Skin of body (tissue), 2 donors: ENCODE measurements around the gene NR2F1-AS1. TPM values are rescaled to one million over a fixed set of nuclear protein-coding genes. Genes with fewer than 3 reads are reported as not detected.
"Not testable (repeated sequence)": the region's sequence is repeated elsewhere in the genome, so short reads cannot be mapped to it uniquely, and the experiment has no call there.

Experiments used
- DNase-seq: peaks from one replicate; lab custom pipeline; 2025; lab: John Stamatoyannopoulos, UW
- total RNA-seq: library from RNA; depleted of rRNA; stranded (reverse); fragments of >200 nt; gene quantifications from one replicate; pipeline ENCODE4 v1.2.3, GENCODE V29; 2014

Gene NR2F1-AS1
- total RNA-seq, 1 donor from 2014 or later: 5.4 TPM

DNA sequence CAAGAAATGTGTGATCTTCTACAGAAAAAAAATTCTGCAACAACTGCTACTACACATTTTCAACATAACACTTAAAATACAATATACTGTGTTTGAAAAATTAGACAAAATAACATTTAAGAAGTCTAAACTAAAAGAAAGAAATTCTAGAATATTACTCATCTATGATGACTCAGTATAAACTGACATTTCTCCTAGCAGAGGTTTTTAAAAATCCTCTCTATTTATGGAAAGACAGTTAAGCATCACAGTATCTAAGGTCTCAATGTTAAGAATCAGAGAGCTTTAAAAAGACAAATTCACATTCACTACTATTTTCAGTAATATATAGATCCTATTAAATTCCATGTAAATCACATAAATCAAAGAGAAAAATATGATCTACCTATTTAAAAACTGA, 61.3 kb downstream of the NR2F1-AS1 start:
- DNase-seq: no peak

DNA sequence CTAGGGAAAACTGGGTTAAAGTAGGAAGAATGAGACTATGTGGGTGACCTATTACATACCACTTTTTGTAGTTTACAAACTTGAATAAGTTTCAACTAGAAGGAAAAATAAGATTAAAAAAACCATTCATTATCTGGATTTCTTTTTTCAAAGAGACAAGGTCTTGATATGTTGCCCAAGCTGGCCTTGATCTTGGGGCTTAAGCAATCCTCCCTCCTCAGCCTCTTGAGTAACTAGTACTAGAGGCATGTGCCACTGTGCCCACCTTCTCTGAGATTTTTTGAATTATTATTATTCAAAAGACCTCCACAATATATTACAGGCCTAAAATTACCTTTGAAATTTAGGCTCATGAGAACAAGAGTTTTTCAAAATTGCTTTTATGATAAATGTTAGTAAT, 63.2 kb downstream of the NR2F1-AS1 start:
- DNase-seq: no peak

DNA sequence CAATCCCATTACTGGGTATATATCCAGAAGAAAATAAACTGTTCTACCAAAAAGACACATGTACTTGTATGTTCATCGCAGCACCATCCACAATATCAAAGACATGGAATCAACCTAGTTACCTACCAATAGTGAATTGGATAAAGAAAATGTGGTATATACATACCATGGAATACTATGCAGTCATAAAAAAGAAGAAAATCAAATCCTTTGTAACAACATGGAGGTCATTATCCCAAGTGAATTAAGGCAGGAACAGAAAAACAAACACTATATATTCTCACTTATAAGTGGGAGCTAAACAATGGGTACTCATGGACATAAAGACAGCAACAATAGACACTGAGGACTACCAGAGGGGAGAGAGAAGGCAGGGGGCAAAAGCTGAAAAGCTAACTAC, 67.7 kb downstream of the NR2F1-AS1 start:
- DNase-seq: no peak

- DNase-seq: no peak
Measured at GRCh38 chr5:93512799-93513198, 68.2 kb downstream of the NR2F1-AS1 start.

GRCh38 chr5:93511445-93511844, 69.6 kb downstream of the NR2F1-AS1 start:
- no peak for DNase-seq

DNA sequence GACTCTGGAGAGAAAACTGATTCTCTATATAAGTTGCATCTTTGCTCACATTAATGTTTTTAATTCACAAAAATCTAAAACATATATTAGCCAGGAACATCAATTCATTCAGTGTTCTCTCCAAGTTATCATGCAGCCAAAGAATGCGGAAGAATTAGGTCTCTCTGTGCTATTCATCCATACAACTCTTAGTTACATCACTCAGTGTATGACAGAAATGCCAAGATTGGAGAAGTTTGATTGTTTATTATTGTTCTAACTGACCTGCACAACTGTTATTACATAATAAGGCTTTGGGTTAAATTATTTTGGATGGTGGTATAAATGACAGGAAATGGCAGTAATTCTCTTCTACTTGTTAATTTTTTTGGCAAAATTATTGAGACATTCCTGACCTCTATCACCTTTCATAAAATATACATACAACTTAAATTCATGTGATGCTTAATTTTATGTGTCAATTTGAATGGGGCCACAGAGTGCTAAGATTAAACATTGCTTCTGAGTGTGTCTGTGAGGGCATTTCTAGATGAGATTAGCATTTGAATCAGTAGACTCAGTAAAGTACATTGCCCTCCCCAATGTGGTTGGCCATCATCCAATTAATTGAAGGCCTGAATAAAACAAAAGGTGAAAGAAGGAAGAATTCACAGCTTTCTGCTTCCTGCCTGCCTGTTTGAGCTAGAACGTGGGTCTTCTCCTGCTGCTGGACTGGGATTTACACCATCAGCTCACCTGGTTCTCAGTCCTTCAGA, 70.2 kb downstream of the NR2F1-AS1 start:
- no peak for DNase-seq

- not testable (repeated sequence) for DNase-seq
Measured at GRCh38 chr5:93505553-93505952, 75.5 kb downstream of the NR2F1-AS1 start.

DNA sequence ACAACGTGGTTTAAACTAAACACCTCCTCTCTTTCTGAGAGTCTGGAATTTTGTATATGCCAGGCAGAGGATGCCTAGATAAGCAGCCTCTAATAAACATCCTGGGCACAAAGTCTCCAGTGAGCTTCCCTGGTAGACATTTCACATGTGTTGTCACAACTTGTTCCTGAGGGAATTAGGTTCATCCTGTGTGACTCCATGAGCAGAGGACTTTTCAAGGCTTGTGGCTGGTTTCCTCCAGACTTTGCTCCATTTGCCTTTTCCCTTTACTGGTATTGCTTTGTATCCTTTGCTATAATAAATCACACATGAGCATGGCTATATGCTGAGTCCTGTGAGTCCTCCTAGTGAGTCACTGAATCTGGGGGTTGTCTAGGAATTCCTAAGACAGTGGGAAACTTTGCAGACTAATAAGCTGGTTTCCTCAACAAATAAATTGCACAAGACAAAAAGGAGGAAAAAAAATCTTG, 77.4 kb downstream of the NR2F1-AS1 start:
- no peak for DNase-seq

DNA sequence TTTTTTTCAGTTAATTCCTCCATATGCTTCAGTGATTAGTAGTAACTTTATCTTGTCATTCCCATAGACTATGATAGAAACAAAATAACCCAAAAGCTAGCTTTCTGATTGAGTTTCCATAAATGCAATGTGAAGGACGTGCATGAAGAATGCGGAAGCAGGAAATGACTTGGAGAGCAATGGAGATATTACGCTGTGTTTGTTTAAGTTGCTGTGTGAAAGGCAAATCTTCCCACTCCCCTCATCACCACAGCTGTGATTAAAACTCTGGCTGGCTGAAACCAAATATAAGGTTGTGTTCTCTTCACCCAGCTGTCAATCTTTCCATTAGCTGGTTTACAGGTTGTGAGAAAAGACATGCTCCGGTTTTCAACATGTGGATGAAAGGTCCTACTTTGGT, 83.9 kb downstream of the NR2F1-AS1 start:
- DNase-seq: no peak

DNA sequence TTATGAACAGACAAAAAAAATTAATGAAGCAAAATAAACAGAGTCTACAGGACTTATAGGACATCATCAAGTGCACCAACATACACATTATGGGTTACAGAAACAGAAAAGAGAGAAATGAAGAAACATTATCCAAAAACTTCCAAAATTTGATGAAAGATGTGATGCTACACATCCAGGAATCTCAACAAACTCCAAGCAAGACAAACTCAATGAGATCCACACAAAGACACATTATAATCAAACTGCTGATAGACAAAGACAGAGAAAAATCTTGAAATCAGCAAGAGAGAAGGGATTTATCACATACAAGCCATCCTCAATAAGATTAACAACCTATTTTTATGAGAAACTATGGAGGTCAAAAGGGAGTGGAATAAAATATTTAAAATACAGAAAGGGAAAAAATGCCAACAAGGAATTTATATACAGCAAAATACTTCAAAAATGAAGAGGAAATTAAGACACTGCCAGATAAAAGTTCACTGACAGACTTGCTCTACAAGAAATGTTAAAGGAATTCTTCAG, 101.0 kb downstream of the NR2F1-AS1 start:
- DNase-seq: no peak

DNA sequence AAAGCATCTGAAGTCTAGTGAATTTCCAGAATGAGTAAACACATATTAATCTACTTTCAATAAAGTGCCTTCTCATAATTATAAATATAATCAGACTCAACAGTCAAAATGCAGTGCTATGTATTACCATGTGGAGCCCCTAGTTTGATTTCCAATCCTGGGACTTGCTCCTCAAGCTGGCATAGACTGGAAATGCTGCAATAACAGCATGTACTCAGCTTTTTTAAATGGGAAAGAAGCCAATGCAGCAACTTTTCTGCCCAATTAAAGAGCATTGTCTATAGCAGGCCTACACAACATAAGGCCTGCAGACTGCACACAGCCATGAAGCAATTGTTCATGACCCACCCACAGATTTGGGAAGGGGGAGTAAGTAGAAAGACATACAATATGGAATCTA, 103.2 kb downstream of the NR2F1-AS1 start:
- no peak for DNase-seq

- DNase-seq: peak; percentile 26
Measured at GRCh38 chr5:93476251-93476742, 104.7 kb downstream of the NR2F1-AS1 start.

DNA sequence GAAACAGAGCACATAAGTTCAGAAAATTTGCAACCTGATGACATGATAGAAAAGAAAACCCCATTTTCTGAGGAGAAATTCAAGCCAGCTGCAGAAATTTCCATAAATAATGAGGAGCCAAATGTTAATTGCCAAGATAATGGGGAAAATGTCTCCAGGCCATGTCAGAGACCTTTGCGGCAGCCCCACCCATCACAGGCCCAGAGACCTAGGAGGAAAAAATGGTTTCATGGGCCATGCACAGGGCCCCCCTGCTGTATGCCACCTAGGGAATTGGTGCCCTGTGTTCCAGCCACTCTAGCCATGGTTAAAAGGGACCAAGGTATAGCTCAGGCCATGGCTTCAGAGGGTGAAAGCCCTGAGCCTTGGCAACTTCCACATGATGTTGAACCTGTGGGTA, 118.1 kb downstream of the NR2F1-AS1 start:
- DNase-seq: no peak

GRCh38 chr5:93461756-93462155, 119.3 kb downstream of the NR2F1-AS1 start:
- no peak for DNase-seq

DNA sequence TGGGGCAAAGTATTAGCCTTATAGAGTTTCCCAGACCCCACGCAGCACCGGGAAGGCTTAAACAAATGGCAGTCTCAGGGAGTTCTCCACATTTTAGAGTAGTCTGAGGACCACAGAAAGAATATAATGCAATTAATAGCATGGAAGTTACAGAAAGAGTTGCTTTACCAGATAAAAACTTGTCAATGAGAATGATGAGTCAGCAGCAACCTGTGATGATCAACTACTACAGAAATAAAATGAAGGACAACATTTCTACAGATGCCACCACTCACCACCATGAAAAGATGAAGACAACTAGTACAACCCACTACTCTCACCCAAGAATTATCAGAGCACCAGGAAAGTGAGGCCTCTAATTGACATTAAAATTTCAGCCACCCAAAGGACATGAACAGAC, 120.7 kb downstream of the NR2F1-AS1 start:
- no peak for DNase-seq

DNA sequence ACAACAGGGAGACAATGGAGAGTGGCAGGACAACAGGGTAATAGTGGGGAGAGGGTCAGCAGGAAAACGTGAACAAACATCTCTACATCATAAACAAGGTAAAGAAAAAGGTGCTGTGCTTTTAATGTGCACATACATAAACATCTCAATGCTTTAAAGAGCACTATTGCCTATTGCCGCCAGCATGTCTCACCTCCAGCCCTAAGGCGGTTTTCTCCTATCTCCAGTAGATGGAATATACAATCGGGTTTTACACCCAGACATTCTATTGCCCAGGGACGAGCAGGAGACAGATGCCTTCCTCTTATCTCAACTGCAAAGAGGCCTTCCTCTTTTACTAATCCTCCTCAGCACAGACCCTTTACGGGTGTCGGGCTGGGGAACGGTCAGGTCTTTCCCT, 124.2 kb downstream of the NR2F1-AS1 start:
- DNase-seq: not testable (repeated sequence)

DNA sequence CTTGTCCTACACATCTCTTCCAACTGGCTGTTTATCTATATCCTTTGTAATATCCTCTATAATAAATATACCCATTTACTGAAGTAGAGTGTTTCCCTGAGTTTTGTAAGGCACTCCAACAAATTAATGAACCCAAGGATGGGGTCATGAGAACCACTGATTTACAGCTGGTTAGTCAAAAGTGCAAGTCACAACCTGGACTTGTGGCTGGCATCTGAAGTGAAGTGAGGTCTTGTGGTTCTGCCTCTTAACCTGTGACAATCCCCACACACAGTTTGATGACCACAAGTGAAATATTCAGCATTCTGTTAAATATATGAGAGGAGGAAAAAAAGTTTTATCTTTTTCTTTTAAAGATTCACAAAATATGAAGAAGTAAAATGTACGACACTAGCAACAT, 126.1 kb downstream of the NR2F1-AS1 start:
- DNase-seq: no peak

DNA sequence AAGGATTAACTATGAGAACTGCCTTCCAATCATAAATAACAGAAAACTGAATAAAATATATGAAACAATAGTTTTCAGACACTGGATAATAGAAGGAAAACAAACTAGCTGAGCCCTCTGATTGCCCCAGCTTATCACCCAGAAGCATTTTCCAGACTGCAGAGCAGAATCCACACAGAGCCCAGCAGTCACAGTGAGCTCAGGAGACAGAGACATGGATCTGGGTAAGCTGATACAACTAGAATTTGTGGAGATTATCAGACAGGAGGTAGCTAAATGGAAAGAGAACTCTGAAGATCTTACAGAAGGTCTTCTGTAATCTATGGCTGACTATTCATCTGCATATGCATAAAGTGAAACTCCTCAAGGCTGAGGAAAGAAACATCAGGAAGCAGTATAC, 128.8 kb downstream of the NR2F1-AS1 start:
- no peak for DNase-seq

GRCh38 chr5:93438124-93438523, 142.9 kb downstream of the NR2F1-AS1 start:
- no peak for DNase-seq

DNA sequence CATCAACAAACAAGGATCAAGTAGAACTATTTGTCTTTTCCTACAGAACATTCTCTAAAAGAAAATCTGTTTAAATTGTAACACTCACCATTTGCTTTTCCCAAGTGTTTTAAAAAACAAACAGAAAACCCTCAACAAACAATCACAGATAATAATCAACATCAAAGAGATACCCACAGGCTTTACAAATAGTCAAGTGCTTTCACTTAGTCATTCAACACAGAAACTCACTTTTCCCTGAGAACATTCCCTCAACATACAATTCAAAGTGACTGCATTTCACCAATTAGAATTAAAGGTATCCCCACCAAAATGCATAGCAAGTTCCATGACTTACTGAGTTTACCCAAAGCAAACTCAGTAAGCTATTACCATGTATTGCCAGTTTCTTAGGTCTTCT, 144.9 kb downstream of the NR2F1-AS1 start:
- no peak for DNase-seq

- DNase-seq: no peak
Measured at GRCh38 chr5:93433422-93433821, 147.6 kb downstream of the NR2F1-AS1 start.

DNA sequence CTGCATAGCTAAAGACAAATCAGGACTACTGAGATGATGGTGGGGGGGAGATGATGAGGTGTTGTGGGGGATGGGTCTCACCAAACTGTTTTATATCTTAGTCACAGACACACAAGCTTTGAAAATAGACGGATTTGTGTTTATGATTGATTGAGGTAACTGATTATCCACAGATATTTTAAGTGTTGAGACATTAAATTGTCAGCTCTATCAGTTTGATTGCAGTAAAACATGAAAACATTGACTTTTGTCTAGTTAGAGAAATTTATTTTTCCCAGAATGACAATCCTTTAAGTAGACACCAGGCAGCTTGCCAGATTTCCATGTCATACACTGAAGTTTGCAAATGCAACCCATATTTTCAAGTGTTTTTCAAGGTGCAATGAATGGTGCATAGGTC, 149.8 kb downstream of the NR2F1-AS1 start:
- DNase-seq: no peak

DNA sequence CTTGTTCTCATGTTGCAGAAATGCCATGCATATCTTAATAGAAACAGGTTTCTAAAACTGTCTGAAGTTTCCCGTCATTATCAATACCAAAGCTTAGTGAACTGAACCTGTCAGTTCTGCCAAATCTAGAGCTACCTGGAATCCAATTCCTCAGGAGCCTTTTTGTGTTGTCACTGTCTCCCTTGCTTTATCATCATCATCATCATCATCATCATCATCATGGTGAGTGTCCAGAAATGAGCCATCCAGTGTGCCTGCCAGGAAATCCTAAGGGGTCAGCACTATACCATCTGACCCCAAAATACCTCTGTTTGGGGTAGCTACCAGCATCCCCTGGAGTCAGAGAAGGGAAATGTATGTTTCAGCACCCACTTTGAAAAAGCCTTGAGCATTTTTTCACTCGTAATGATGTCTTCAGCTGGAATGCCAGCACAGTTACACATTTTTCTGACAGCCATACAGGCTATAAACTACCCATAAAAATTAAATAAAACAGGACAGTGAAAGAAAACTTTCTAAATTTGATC, 150.3 kb downstream of the NR2F1-AS1 start:
- no peak for DNase-seq
